ENCODE measurements around the gene MTMR11.
A peak's percentile ranks its signal among the peaks of the same experiment; 100 is the strongest.
"Not testable (repeated sequence)": the region's sequence is repeated elsewhere in the genome, so short reads cannot be mapped to it uniquely, and the experiment has no call there.

Gene MTMR11

DNA sequence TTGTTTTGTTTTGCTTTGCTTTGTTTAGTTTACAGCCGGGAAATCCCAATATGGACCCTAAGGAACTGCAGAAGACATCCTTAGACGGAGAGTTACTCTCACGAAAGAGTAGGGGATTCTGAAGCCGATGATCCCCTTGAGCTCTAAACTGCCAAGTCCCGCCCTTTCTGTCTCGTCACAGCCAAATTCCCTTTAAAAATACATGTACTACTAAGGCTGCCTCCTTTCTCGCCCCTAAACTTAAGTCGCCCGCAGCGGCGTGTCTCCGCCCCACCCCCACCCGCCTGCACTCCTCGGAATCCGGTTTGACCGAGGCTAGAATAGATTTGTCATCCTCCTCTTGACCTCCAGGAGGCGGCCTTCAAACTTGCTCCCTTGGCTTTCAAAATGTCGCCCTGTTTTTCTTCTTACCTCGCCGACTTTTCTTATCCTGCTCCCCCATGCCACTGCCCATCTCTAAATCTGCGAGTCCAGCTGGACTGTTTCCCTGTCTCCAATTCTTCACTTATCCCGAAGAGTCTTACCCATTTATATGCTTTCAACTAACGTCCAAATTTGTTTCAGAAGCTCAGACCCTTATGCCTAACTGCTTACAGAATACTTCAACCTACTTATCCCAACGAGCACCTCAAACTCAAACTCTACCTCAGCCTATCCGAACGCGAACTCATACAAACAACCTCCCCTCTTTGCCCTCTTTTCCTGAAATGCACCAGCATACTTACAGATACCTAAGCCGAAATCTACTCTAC, 48.3 kb downstream of the MTMR11 start:
- peak; percentile 94 for DNase-seq

DNA sequence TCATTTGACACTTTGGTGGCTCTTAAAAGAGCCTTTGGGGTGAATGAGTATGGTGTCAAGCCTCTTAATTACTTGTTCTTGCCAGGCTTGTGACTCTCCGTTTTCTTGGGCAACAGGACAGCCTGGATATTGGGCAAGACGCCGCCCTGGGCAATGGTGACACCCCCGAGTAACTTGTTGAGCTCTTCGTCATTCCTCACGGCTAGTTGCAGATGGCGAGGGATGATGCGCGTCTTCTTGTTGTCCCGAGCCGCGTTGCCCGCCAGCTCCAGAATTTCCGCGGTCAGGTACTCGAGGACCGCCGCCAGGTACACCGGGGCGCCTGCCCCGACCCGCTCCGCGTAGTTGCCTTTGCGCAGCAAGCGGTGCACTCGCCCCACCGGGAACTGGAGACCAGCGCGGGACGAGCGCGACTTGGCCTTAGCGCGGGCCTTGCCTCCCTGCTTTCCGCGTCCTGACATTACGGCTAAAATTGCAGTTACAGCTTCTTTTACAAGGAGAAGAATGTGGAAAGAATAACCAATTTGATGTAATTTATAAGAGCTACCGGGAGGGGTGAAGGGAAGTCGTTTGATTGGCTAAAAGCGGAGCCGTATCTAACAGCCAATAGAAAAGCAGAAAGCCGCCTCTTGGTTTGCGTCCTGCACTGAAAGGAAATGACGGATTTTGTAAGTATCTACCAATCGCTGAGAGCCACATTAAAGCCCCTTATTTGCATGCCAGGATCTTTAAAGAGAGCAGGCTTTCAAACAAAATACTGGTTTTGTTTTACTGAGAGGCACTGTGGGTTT, 49.0 kb downstream of the MTMR11 start:
- peak; percentile 99 for DNase-seq

DNA sequence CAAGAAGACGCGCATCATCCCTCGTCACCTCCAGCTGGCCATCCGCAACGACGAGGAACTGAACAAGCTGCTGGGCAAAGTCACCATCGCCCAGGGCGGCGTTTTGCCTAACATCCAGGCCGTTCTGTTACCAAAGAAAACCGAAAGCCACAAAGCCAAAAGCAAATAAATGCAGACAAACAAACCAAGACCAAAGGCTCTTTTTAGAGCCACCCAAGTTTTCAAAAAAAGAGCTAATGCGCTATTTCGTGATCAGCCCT, 49.6 kb downstream of the MTMR11 start:
- not testable (repeated sequence) for DNase-seq

DNA sequence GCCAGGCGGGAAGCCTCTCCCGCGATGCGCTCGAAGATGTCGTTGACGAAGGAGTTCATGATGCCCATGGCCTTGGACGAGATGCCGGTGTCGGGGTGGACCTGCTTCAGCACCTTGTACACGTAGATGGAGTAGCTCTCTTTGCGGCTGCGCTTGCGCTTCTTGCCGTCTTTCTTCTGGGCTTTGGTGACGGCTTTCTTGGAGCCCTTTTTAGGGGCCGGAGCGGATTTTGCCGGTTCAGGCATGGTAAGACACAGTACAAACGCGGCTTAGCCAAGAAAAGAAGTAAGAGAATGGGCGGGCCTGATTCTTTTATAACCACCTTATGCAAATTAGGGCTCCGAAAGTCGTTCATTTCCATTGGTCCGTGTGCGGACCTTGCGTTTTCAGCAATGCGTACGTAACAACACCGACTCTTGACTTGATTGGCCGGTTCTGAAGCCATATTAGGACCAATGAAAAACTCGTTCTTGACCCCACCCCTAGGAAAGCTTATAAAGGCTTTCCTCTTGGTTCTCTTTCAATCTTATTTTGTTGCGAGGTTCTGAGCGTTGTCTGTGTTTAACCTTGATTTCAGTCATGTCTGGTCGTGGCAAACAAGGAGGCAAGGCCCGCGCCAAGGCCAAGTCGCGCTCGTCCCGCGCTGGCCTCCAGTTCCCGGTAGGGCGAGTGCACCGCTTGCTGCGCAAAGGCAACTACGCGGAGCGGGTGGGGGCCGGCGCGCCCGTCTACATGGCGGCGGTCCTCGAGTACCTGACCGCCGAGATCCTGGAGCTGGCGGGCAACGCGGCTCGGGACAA, 50.1 kb downstream of the MTMR11 start:
- peak; percentile 98 for DNase-seq

DNA sequence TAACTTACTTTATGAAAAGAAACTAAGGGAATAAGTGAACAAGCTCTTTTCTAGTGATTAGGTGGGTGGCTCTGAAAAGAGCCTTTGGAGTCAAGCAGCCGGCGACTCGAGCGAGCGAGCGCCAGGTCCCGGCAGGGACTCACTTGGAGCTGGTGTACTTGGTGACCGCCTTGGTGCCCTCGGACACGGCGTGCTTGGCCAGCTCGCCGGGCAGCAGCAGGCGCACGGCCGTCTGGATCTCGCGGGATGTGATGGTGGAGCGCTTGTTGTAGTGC, 50.6 kb downstream of the MTMR11 start:
- not testable (repeated sequence) for DNase-seq

DNA sequence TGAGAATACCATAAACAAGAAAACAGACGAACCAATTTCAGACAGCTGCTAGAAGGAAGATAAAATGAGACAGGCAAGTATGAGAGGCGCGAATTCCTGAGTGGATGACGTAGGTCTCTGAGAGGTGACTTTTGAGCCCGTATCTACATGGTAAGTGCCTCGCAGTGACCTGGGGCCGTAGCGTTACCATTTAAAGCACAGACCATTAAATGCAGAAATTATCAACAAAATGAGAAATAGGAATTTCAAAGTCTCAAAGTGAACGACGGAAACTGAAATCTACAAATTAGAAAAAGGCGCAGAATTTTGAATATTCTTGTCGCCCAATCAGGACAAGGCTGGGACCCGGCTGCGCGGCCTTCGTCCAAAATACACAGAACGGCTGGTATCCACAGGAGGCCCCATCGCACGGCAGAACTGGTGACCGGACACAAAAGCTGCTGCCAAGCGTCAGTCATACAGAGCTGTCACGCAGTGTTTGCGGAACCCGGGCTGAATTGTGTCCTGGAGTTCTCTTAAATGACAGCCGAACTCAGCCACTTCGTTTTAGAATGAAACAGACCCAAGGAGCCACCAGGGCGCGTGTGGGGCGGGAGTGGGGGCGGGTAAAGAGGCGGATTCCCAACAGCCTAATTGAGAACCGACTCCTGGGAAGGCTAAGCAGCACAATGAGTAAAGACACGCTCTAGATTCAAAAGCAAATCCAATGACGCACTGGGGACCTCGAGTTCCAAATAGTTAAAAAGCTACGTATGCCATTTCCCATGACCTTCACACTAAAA, 51.1 kb downstream of the MTMR11 start:
- peak; percentile 91 for DNase-seq

DNA sequence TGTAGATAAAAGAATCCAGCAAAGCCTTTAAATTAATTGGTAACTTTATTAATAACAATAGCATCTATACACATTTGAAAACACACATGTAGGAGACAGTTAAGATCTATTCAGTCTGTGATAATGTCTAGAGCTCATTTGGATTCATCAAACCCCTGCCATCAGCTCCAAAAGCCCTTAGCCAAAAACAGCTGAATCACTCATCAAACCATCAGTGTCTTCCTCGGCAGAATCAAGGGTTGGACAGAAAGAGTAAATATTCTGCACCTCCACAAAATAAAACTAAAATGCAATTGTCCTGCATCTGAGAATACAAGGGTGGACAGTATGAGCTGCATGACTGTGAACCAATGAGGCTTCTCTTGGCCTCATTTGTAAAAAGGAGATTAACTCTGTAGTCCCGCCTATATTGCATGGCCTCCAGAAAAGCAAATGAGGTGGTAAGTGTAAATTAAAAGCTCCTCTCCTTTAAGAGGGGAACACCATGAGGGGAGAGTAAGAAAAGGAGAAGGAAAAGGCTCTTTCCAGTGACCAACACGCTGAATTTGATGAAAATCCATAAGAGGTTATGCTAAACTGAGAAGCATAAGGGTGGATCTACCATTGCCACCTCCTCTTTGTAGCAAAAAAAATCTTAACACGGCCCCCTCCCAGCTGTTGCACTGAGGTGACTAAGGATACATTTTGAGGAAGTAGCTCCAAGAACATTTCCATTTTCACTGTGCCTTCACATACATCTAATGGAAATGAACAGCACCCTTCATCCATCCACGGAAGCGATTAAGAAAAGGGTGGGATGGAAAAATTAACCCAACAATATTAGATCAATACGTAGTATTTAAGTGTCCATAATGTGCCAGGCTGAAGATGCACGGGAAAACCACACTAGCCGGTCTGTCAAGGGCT, 52.0 kb downstream of the MTMR11 start:
- DNase-seq: peak; percentile 60

DNA sequence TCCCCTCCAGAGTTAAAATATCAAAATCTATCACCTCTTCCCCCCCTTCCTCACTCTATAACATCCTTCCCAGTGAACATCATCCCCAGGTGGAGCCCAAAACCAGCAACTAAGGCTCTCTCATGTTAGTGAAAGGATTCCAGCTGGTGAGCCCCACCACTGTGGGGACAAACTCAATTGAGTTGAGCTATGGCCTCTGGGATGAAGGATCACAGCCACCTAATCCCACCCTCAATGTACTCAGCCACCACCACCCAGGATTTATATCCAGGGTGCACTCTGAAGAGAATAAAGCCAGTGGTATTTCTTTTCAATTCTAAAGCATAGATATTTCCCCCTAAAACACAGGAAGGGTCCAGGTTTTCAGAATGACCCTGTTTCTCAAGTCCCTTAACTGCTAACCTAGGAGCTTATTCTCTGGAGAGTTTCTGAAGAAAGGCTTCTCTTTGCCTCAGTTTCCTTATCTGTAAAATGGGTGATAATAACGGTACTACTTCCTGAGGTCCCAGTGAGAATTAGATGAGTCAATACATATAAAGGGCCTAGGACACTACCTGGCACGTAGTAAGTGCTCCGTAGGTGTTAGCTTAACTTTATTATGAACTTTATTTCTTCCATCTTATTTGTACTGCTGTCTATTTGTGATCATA, 53.0 kb downstream of the MTMR11 start:
- DNase-seq: no peak

DNA sequence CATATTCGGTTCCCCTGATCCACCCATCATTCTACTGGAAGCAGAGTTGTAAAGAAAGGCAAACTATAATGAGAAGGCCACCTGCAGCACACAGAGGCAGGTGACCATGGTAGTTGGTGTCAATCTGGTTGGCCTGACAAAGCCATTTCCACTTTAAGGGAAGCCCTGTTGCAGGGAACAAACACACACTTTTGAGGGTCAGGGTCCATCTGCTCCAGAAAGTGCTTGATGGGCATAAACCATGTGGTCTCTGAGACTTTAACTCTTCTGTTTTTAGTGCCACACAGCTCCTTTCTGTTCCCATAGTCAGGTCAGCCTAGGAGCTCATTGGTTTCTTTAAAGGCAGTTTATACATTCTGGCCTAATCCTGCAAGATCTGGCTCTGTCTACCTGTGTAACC, 54.8 kb downstream of the MTMR11 start:
- no peak for DNase-seq

DNA sequence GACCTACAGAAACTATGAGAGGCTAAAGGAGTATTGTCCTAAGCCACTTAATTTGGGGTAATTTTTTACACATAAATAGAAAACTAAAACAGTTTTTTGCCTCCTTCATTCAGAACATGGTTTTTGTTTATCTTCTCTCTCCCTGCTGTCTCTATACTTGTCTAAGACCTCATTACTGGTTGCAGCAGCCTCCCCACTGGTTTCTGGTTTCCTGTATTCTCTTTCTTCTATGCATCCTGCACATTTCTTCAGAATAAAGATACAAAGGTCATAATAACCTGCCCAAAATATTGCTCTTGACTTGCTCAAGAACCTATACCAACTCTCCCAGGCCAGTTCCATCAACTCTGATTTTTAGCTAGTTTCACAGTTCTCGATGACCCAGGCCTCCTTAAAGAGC, 57.1 kb downstream of the MTMR11 start:
- DNase-seq: no peak

Measured in DMS 273 treated with DMSO at 0.1 percent for 48 hours (cell line).